Stimulated activated CD4-positive, alpha-beta T cell treated with anti-CD3 and anti-CD28 coated beads, Interleukin-2, amount 100 ng/mL, for 24 hours (primary cell): ENCODE data around the gene CDA.
A peak's percentile ranks its signal among the peaks of the same experiment; 100 is the strongest.

Experiments used
- DNase-seq, 2 donors: peaks; one replicate each; pipeline ENCODE4 v3.0.0-alpha.2; 2020

CDA gene

GRCh38 chr1:20658166-20658915 lies 69.4 kb downstream of the CDA start:
- no peak for DNase-seq

GRCh38 chr1:20660363-20660762 lies 71.5 kb downstream of the CDA start:
- no peak for DNase-seq

GRCh38 chr1:20660847-20661206 lies 71.9 kb downstream of the CDA start:
- DNase-seq: no peak

GRCh38 chr1:20661207-20662109 lies 72.6 kb downstream of the CDA start, which contains the start of gene DDOST:
DDOST (minus strand) TSS chr1:20661369; CDS start chr1:20661350, 19 bp downstream.
- DNase-seq: peak; percentile 94 to 95

- no peak for DNase-seq
Observed at GRCh38 chr1:20662110-20662475, 73.2 kb downstream of the CDA start.

- DNase-seq: no peak
Observed at GRCh38 chr1:20663365-20663764, 74.5 kb downstream of the CDA start.

GRCh38 chr1:20663969-20664715 lies 75.2 kb downstream of the CDA start:
- no peak for DNase-seq

- DNase-seq: no peak
Observed at GRCh38 chr1:20665726-20666125, 76.8 kb downstream of the CDA start.

- DNase-seq: no peak
Observed at GRCh38 chr1:20666146-20666545, 77.2 kb downstream of the CDA start.

GRCh38 chr1:20666804-20667203 lies 77.9 kb downstream of the CDA start:
- no peak for DNase-seq
